HEK293 (cell line): ENCODE measurements around the gene GRIN3A.

Experiments
- ATF2 ChIP-seq: fragments of 450-650 bp; formaldehyde crosslinking; IDR thresholded peaks from 2 replicates; pipeline ENCODE4 v1.5.1; 2016; ENCODE audit warnings: missing biosample characterization, missing genetic modification characterization, low read depth
- CTCF ChIP-seq: fragments of 450-650 bp; formaldehyde crosslinking; IDR thresholded peaks from 2 replicates; pipeline ENCODE4 v1.5.1; 2016; ENCODE audit warnings: missing biosample characterization, missing genetic modification characterization
- HOXC10 ChIP-seq: sonication (generic); formaldehyde crosslinking; IDR thresholded peaks from 2 replicates; pipeline ENCODE4 v1.8.1; 2023; ENCODE audit warnings: mild to moderate bottlenecking, missing genetic modification reagents
- RBAK ChIP-seq: fragments of 450-650 bp; formaldehyde crosslinking; IDR thresholded peaks from 2 replicates; pipeline ENCODE4 v1.5.1; 2016; ENCODE audit warnings: missing biosample characterization, missing genetic modification characterization
- REST ChIP-seq: fragments of 450-650 bp; formaldehyde crosslinking; IDR thresholded peaks from 2 replicates; pipeline ENCODE4 v1.5.1; 2016; ENCODE audit warnings: missing biosample characterization, missing genetic modification characterization
- ZBTB26 ChIP-seq: fragments of 450-650 bp; formaldehyde crosslinking; optimal IDR thresholded peaks from 2 replicates; pipeline ENCODE3; 2016; ENCODE audit warnings: missing biosample characterization, mild to moderate bottlenecking, missing genetic modification characterization
- ZEB2 ChIP-seq: fragments of 450-650 bp; formaldehyde crosslinking; IDR thresholded peaks from 2 replicates; pipeline ENCODE4 v1.5.1; 2016; ENCODE audit warnings: missing biosample characterization, missing genetic modification characterization
- ZNF274 ChIP-seq, 2 experiments: fragments of 200-500 bp in 1 of 2; fragments of 450-650 bp in 1 of 2; sonication (Bioruptor generic) in 1 of 2; formaldehyde crosslinking in 1 of 2; IDR thresholded peaks; 2 replicates each; pipeline versions ENCODE4 v1.5.1 to v1.6.1; 2014 to 2016; ENCODE audit warnings: borderline replicate concordance in 1 of 2, inconsistent platforms in 1 of 2, low read length in 1 of 2, missing biosample characterization in 1 of 2, missing genetic modification characterization in 1 of 2
- ZNF623 ChIP-seq: fragments of 450-650 bp; formaldehyde crosslinking; IDR thresholded peaks from 2 replicates; pipeline ENCODE4 v1.5.1; 2016; ENCODE audit warnings: missing biosample characterization, missing genetic modification characterization
- ZSCAN30 ChIP-seq: fragments of 450-650 bp; IDR thresholded peaks from 2 replicates; pipeline ENCODE4 v1.5.1; 2018; ENCODE audit warnings: missing biosample characterization, mild to moderate bottlenecking, missing genetic modification characterization, moderate library complexity

- TF ChIP-seq CTCF (no peak), HOXC10 (CRISPR knock-in tag) (no peak), ZSCAN30 (no peak), REST (tag by site-specific recombination) (no peak), ZBTB26 (tag by site-specific recombination) (no peak), ZNF623 (tag by site-specific recombination) (no peak), ZNF274 (IDR thresholded peaks at IDR 0.05; ENCODE audit: low read length) (no peak), ZNF274 (tag by site-specific recombination; IDR thresholded peaks at IDR 0.05; ENCODE audit: borderline replicate concordance) (no peak), ZEB2 (tag by site-specific recombination) (no peak), ATF2 (tag by site-specific recombination) (no peak), RBAK (no peak)
These were observed 170.6 kb downstream of the GRIN3A start for GRCh38 chr9:101567725-101568350.
